Activated CD4-positive, alpha-beta T cell treated with anti-CD3 and anti-CD28 coated beads, Interleukin-10, Interleukin-2, amounts not matched to agents 100 ng/mL and 50 ng/mL, durations not matched to agents 16 hours and 8 hours (primary cell): ENCODE results near the gene PRRC2B.
A peak's percentile ranks its signal among the peaks of the same experiment; 100 is the strongest.
"Not testable (repeated sequence)": the region's sequence is repeated elsewhere in the genome, so short reads cannot be mapped to it uniquely, and the experiment has no call there.

ENCODE experiments used
- DNase-seq: peaks from one replicate; pipeline ENCODE4 v3.0.0-alpha.2; 2020

Gene PRRC2B

DNA sequence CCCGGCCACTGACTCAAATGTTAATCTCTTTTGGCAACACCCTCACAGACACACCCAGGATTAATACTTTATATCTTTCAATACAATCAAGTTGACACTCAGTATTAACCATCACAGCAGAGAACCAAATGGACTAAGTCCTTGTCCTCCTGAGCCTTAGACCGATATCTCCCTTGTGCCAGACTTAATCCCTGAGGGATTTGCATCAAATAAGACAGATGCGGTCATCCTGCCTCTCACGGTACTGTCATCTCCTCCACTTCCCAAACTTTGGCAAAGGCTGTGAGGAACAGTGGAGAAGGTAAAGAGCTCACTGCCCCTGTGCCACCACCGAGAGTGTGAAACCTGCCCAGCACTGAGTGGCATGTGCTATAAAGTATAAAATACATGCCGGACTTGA, 6.5 kb upstream of the PRRC2B start:
- DNase-seq: no peak

GRCh38 chr9:131391020-131391419, 2.9 kb upstream of the PRRC2B start:
- no peak for DNase-seq

DNA sequence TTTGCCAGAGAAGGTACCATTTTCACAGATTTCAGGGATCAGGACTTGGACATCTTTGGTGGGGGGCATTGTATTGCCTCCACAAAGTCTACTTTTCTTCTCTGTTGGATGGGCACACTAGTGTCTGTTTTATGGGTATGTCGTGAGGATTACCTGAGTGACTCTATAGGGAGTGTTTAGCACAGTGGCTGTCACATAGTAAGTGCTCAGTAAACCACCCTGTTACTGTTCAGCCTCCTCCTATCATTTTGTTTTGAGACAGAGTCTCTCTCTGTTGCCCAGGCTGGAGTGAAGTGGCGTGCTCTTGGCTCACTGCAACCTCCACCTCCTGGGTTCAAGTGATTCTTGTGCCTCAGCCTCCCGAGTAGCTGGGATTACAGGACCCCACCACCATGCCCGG, 2.4 kb upstream of the PRRC2B start:
- no peak for DNase-seq

GRCh38 chr9:131394464-131395156, 724 bp downstream of the PRRC2B start:
- DNase-seq: peak; percentile 54

DNA sequence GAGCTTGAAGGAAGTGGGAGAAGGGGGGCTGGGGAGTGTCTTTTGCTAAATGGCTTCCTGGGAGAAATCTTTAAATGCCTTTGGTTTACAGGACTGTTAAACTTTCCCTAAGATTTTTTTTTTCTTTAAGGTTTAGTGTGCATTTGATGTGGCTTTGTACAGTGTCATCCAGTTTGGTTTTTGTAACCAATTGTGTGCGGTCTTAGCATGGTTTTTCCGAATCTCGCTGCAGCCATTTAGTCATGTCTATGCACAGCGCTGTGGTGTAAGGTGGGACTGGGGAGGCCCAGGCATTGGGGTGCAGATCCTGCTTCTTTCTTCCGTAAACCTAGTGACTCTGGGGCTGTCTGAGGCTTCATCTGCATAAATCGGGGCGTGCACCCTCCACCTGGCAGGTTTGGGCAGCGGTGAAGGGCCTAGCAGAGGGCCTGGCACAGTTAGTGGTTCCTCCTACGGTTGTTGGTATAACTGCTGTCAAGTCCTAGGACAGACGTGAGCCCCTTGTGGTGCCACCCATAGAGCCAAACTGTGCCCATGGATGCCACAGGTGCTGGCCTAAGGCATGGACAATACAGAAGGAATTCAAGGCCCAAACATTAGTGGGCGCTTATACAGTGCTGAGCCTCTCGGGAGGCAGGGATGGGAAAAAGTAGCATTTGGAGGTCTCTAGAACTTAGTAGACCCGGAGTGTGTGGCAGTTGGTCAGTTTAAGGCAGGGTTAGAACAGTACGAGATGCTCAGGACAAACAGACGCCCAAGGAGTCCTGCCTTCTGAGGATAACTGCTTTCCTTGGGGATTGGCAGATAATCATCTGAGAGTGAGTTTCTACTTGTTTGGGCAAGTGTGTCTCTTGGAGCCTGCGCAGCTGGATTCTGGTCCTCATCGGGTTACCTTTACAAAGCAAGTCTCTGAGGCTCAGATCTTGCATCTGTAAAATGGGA, 1.5 kb downstream of the PRRC2B start:
- DNase-seq: peak; percentile 81

DNA sequence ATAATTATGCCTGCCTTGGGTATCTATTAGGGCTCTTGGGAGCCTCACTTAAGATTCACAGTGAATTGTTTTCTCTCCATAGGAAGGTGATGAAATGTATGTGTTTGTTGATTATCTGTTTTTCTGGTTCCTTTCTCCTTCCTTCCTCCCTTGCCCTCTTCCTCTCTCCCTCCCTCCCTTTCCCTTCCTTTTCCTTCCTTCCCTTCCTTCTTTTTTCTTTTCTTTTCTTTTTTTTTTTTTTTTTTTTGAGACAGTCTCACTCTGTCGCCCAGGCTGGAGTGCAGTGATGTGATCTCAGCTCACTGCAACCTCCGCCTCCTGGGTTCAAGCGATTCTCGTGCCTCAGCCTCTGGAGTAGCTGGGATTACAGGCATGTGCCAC, 2.2 kb downstream of the PRRC2B start:
- DNase-seq: not testable (repeated sequence)

DNA sequence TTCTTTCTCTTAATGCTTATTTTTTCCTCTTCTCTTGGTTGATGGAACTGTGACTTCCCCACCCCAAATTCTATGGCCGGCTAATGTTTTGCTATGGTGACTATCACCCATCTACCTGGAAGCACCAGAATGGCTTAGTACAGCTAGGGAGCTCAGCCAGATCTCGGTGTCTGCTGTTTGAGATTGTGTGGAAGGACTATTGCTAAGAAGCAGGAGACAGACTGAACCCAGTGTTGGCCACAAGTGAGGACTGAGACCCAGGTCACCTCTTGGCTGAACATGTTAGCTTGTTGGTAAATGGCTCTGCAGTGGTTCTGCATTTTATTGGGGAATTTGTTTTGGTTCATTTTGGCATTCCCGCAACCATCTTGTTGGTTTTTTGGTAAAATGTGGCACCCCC, 2.7 kb downstream of the PRRC2B start:
- no peak for DNase-seq

- DNase-seq: peak; percentile 48
These were observed 3.4 kb downstream of the PRRC2B start for GRCh38 chr9:131397100-131397790.

GRCh38 chr9:131398204-131398603, 4.3 kb downstream of the PRRC2B start:
- DNase-seq: peak; percentile 92

DNA sequence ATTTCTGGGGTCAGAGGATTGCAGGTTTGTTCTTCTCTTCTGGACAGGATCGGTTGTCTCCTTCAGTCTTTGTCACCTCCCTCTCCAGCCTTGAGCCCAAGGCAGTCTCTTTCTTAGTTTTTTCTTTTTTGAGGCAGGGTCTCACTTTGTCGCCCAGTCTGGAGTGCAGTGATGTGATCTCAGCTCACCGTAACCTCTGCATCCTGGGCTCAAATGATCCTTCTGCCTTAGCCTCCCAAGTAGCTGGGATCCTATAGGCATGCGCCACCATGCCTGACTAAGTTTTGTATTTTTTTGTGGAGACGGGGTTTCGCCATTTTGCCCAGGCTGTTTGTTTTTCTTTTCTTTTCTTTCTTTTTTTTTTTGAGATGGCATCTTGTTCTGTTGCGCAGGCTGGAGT, 6.1 kb downstream of the PRRC2B start:
- no peak for DNase-seq

DNA sequence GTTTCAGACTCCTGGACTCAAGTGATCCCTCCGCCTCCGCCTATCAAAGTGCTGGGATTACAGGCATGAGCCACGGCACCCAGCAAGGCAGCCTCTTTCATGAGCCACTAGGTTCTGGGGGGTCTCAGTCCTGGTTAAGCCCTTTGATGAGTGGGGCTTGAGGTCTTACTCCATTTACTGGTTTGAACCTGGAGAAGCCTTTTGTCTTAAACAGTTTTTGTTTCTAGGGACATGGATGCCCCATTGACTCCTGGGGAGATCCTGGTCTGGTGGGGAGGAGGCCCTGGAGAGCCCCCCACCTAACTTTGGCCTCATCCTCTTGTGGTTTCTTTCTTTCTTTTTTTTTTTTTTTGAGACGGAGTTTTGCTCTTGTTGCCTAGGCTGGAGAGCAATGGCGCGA, 6.7 kb downstream of the PRRC2B start:
- no peak for DNase-seq

DNA sequence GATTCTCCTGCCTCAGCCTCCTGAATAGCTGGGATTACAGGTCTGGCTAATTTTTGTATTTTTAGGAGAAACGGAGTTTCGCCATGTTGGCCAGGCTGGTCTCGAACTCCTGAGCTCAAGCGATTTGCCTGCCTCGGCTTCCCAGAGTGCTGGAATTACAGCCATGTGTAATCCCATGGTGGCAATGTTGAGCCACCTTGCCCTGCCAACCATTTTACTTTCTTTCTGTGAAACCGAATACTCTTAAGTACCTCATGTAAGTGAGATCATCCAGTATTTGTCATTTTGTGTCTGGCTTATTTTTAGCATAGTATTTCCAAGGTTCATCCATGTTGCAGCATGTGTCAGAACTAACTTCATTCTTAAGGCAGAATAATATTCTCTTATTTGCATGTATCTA, 8.2 kb downstream of the PRRC2B start:
- DNase-seq: no peak

GRCh38 chr9:131402738-131403492, 9.0 kb downstream of the PRRC2B start:
- DNase-seq: no peak

GRCh38 chr9:131403493-131403773, 9.5 kb downstream of the PRRC2B start:
- DNase-seq: no peak

DNA sequence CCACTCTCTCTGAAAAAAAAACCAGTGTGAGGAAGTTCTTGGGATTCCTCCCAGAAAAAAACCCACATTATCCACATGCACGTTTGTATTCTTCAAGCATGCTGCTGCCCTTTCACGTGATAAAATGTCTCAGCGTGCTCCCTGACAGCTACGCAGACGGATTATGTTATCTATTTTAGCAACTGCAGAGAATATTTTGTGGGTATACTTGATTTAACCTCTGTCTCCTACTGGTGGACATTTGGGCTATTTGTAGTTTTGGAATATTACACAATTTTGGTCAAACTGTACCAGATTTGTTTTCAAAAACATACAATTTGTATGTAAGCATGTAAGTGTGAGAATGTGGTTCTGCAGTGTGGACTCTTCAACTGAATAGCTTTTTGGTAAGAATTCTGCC, 10.7 kb downstream of the PRRC2B start:
- no peak for DNase-seq

- DNase-seq: no peak
These were observed 11.1 kb downstream of the PRRC2B start for GRCh38 chr9:131404987-131405386.

- no peak for DNase-seq
These were observed 11.5 kb downstream of the PRRC2B start for GRCh38 chr9:131405428-131405827.

GRCh38 chr9:131405858-131406537, 12.1 kb downstream of the PRRC2B start:
- no peak for DNase-seq

DNA sequence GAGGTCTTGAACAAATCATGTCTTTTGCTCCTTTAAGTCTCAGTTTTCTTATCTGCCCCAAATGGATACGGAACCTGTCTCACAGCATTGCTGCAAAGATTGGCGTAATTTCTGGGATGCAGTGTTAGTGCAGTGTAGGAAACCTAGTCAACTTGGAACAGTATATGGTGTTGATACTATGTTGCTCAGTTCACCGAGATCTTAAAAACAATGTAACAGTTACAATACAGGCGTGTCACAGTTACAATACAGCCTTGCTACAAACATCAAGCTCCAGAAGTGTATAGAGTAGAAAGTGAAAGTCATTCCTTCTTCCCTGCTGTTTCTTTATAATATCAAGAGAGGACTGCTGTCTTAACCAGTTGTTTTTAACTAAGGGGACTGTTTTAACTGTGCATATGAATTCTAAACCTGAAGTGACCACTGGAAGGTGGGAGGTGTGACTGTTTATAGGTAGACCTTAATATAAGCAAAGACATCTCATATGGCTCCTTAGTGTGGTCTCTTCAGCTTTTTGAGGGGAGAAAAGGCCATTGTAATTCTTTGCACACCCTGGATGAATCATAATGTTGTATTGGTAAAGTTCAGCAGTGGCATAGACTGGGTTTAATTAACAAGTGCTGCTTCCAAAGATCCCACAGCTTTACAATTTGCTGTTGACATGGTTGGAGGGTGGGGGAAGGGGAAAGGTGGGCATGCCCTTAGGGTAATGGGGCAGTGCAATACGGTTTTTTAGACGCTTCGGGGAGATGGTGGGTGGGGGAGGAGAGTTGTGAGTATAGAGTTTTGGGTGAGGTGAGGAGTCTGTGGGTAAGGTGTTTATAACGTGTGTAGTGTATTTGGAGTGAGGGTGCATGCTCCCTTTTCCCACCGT, 12.9 kb downstream of the PRRC2B start:
- DNase-seq: no peak

DNA sequence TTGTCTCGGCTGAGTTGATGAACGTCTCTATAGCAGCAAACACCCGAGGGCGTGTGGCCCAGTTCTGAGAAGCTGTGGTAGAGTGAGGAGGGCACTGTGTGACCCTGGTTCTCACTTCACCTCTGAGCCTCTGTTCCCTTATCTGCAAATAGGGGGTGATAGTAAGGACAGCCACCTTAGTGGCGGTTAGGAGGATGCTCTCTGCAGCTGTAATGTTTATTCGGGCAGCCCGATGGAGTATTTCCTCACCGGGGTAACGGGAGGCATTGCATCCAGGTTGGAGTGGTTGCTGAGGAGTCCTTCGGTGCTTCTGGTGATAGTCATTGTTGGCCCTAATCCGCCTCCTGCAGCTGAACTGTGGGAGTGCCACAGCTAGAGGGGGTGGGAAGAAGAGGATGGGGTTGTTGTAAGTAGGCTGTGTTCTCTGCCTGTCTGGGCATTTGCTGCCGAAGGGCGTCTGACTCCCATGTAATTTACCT, 13.9 kb downstream of the PRRC2B start:
- peak; percentile 50 for DNase-seq

GRCh38 chr9:131409458-131409992, 15.6 kb downstream of the PRRC2B start:
- no peak for DNase-seq
